Endothelial cell of umbilical vein (primary cell): ENCODE results near the gene ABLIM2.

ENCODE experiments used
- EZH2 ChIP-seq: IDR thresholded peaks from 2 replicates; pipeline ENCODE4 v1.6.1; 2012; ENCODE audit warnings: borderline replicate concordance, low read depth, mild to moderate bottlenecking, moderate library complexity, low read length, inconsistent platforms; ENCODE audit not compliant: severe bottlenecking
- FOS ChIP-seq: IDR thresholded peaks from 2 replicates; pipeline ENCODE4 v1.6.1; 2011; ENCODE audit warnings: mild to moderate bottlenecking, low read length, moderate library complexity, borderline replicate concordance; ENCODE audit not compliant: insufficient read depth
- GATA2 ChIP-seq: IDR thresholded peaks from 2 replicates; pipeline ENCODE4 v1.7.0; 2011; ENCODE audit warnings: low read depth, mild to moderate bottlenecking, moderate library complexity, mixed read lengths, low read length; ENCODE audit not compliant: insufficient read length, insufficient read depth
- JUN ChIP-seq: IDR thresholded peaks from 2 replicates; pipeline ENCODE4 v1.6.1; 2011; ENCODE audit warnings: borderline replicate concordance, low read depth; ENCODE audit not compliant: insufficient read length, insufficient read depth
- MYC ChIP-seq: IDR thresholded peaks from one replicate; pipeline ENCODE4 v1.6.1; 2011; ENCODE audit warnings: mild to moderate bottlenecking, low read depth, low read length
- POLR2A ChIP-seq: IDR thresholded peaks from 2 replicates; pipeline ENCODE4 v1.6.1; 2012; ENCODE audit warnings: low read depth, mild to moderate bottlenecking, control low read depth, low read length
- POLR2AphosphoS5 ChIP-seq: IDR thresholded peaks from 2 replicates; pipeline ENCODE4 v1.6.1; 2012; ENCODE audit warnings: low read depth, mild to moderate bottlenecking, control low read depth, low read length, moderate library complexity; ENCODE audit not compliant: insufficient read depth
- TF ChIP-seq, protein P1 (sequence below), 2 donors: IDR thresholded peaks; 1 replicate in 1 of 2; 2 replicates in 1 of 2; pipeline ENCODE4 v1.5.1; 2011; ENCODE audit warnings: low read length in 2 of 2, mild to moderate bottlenecking in 2 of 2, moderate library complexity in 2 of 2, control low read depth in 1 of 2, inconsistent platforms in 1 of 2, low read depth in 1 of 2; ENCODE audit not compliant: insufficient read depth in 1 of 2; ENCODE audit errors: extremely low read depth in 1 of 2
- TF ChIP-seq, protein P2 (sequence below): IDR thresholded peaks from 2 replicates; pipeline ENCODE4 v1.6.1; 2011; ENCODE audit not compliant: insufficient read depth, insufficient read length

DNA sequence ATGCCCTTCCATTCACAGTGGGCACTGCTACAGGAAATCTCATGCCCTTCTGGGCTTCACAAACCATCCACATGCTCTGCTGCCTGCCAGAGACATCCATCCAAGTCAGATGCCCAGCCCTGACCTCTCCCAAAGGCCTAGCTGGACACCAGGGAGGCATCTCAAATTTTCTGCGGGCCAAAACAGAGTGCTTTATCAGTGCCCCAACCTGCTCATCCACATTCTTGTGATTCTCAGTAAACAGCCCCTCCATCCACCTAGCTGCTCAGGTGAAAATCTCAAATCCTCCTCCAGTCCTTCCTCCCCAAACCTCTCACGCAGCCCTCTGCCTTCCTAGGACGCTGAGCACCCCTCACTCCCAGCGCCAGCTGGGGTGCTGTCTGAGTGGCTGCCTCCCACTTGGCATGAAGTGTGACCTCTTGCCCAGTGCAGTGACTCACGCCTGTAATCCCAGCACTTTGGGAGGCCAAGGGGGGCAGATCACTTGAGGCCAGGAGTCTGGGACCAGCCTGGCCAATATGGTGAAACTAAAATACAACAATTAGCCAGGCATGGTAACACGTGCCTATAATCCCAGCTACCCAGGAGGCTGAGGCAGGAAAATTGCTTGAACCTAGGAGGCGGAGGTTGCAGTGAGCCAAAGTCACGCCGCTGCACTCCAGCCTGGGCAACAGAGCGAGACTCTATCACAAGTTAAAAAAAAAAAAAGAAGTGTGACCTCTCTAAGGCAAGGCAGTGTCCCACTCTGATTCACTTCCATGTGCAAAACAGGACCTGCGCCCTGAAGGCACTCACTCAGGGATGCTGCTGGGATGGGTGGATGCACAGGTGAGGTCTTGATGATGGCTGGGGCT is 217.3 kb downstream of the ABLIM2 start:
- TF ChIP-seq, protein P1, sequence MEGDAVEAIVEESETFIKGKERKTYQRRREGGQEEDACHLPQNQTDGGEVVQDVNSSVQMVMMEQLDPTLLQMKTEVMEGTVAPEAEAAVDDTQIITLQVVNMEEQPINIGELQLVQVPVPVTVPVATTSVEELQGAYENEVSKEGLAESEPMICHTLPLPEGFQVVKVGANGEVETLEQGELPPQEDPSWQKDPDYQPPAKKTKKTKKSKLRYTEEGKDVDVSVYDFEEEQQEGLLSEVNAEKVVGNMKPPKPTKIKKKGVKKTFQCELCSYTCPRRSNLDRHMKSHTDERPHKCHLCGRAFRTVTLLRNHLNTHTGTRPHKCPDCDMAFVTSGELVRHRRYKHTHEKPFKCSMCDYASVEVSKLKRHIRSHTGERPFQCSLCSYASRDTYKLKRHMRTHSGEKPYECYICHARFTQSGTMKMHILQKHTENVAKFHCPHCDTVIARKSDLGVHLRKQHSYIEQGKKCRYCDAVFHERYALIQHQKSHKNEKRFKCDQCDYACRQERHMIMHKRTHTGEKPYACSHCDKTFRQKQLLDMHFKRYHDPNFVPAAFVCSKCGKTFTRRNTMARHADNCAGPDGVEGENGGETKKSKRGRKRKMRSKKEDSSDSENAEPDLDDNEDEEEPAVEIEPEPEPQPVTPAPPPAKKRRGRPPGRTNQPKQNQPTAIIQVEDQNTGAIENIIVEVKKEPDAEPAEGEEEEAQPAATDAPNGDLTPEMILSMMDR (IDR thresholded peaks at IDR 0.05; ENCODE audit: extremely low read depth in 1 of 2, insufficient read depth in 1 of 2, low read depth in 1 of 2, low read length in 2 of 2): no peak
- no peak for TF ChIP-seq POLR2A
- no peak for TF ChIP-seq POLR2AphosphoS5
- TF ChIP-seq FOS: no peak
- TF ChIP-seq EZH2: no peak
- TF ChIP-seq GATA2: no peak
- TF ChIP-seq, protein P2, sequence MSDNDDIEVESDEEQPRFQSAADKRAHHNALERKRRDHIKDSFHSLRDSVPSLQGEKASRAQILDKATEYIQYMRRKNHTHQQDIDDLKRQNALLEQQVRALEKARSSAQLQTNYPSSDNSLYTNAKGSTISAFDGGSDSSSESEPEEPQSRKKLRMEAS: no peak
- no peak for TF ChIP-seq JUN
- no peak for TF ChIP-seq MYC
